Measurements from ENCODE around the gene CLEC18B.

GRCh38 chr16:74456290-74456625, 35.0 kb upstream of the CLEC18B start:
- TF ChIP-seq POLR2AphosphoS5 (IDR thresholded peaks at IDR 0.05; ENCODE audit: low read depth, low read length) (no peak), POLR2A (IDR thresholded peaks at IDR 0.05; ENCODE audit: low read depth, low read length) (no peak)
